Endothelial cell of hepatic sinusoid (primary cell): ENCODE data around the gene TMEM63C.
"Not testable (repeated sequence)": the region's sequence is repeated elsewhere in the genome, so short reads cannot be mapped to it uniquely, and the experiment has no call there.

Experiments
- in situ Hi-C: cut with HindIII; loops from 2 replicates; pipeline ENCODE4 v1.10.0; 2017; ENCODE audit warnings: low sequenced_read_pairs

TMEM63C gene

DNA sequence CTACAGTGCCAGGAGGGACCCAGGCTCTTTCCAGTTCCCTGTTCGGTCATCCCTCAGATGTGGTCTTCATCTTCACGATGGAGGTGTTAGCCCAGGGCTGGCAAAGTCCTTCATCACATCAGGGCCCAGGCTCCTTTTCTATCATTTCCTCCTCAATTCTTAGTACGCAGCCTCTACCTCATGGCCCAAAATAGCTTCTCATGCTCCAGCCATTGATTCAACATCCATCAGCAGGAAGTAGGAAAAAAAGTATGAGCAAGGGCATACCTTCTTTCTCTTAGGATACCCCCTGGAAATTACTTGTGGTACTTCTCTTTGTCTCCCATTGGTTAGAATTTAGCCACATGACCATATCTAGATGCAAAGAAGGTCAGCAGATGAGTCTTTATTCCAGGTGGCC lies 27.8 kb upstream of the TMEM63C start:
- in situ Hi-C loops: no loop called here

DNA sequence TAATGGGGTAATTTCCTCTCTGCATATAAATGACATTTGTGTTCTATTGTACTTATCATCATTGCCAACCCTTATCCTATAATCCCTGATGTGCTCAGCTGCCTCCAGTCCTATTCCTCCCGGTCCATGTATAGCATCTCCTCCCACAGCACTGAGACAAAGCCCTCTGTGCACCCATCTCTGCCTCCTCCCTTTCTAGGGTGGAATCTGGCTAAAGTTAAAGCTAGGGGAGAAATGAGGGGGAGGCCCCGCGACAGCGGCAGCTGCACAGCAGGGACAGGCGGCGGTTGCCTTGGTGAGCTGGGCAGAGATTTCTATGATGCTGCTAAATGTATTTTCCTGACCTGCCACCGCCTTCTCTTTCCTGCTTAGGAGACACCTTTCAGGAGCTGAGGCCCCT lies 27.2 kb upstream of the TMEM63C start:
- in situ Hi-C loops: no loop called here

DNA sequence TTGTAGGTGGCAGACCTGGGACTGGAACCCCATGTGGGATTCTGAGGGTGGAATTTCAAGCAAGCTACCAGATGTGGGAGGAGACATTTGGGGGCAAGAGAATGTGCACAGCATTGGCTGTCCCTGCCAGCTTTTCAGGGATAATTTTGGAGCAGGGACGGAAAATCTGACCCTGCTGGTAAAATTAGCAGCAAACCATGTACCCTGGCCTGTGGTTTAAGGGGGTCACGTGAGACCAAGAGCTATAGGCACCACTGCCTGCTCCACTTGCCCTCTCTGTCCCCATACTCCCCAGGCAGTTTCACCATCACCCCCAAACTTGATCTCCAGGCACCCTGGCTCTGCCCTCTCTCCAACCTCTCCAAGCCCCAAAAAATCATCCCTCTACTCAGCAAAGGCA lies 26.5 kb upstream of the TMEM63C start:
- in situ Hi-C loops: no loop called here

DNA sequence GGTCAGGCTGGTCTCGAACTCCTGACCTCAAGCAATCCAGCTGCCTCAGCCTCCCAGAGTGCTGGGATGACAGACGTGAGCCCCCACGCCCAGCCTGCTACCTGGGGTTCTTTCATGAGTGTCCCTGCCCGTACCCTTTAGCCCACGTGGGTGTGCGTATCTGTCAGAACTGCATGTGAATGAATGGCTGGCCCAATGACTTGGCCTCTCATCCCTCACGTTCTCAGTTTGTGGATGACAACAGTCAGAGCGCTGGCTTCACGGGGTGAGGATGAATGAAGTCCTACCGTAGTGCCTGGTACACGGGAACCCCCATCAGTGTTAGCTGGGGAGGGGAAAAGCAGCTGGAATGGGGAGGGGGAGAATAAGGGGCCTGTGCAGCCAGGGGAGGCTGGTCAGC lies 23.9 kb upstream of the TMEM63C start:
- in situ Hi-C loops: no loop called here

DNA sequence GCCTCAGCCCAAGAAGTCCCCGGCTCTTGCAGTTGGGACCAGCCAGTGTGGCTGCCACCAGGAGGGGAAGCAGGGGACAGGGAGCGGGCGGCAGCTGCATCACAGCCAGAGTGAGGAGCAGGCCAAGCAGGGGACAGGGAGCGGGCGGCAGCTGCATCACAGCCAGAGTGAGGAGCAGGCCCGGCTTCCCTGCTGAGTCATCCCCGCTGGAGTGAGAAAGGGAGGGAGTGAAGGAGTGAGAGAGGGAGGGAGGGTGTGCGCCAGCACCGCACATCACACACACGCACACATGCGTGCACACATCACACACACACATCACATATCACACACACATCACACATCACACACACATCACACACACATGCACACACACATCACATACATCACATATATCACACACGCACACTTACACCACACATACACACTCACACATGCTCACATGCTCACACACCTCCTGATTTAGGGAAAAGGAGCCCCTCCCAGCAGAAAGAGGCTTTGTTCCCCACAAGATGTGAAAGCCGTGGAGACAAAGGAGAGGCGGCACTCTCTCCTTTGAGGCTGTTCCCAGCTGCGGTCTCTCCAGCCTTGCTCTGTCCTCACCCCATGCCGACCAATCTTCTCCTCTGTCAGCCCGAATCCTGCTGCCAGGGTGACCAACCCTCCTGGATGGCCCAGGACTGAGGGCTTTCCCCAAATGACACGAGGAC lies 23.3 kb upstream of the TMEM63C start:
- in situ Hi-C loops: no loop called here

DNA sequence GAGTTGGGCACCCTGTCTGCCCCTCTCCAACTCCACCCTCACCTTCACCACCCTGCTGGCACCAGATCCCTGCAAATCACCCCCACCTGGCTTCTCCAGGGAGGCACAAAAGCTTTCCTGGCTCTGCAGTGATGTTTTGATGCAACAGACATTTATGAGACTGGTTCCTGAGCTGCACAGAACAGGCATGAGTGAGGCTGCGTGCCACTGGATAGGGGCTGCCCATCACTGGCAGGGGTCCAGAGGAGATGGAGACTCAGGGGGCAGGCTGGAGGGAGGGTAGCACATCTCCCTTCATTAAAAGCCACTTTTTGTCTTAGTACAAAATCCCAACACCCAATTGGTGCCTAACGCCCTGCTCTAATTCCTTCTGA lies 22.7 kb upstream of the TMEM63C start:
- in situ Hi-C loops: no loop called here

DNA sequence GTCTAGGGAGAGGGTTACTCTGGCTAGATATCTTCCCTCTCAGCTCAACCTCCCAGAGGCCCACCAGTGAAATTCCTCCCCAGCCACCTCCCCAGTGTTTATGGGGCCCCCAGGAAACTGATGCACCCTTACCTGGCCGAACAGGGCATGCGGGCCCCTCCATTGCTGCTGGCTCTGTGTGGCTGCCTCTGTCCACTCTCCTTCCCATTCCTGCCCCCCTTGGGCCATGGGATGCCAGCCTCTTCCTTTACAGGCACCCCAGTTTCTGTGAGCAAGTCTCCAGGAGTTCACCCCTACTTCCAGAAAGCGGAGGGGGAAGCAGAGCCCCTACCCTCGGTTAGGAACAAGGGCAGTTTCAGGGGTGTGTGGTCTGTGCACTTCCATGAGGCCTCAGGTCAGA lies 20.6 kb upstream of the TMEM63C start:
- in situ Hi-C loops: no loop called here

DNA sequence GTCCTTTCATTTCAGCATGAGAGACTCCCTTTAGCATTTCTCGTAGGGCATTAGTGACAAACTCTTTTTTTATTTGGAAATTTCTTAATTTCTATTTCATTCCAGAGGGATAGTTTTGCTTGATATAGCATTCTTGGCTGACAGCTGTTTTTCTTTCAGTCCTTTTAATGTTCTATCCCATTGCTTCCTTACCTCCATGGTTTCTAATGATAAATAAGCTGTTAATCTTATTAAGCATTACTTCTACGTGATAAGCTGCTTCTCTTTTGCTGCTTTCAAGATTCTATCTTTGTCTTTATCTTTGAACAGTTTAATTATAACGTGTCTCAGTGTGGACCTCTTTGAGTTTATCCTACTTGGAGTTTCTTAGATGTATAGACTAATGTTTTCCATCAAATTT lies 11.6 kb upstream of the TMEM63C start:
- in situ Hi-C loops: no loop called here

DNA sequence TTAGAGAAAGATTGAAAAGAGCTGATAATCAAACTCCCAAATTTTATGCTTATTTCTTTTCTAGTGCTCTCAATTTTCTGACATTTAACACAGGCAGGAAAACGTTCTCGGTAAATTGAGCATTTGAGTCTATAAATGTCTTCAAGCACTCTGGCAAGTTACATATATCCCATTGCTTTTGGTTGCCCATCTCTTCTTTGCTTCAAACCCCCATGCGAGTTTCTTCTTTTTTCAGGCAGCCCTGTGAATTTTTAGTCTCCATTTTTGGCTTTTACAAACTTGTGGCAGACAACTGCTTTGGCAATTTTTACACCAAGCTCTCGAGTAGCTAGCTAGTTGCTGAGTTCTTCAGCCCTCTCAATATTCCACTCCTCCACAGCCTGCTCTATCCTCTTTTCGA lies 8.7 kb upstream of the TMEM63C start:
- in situ Hi-C loops: no loop called here

DNA sequence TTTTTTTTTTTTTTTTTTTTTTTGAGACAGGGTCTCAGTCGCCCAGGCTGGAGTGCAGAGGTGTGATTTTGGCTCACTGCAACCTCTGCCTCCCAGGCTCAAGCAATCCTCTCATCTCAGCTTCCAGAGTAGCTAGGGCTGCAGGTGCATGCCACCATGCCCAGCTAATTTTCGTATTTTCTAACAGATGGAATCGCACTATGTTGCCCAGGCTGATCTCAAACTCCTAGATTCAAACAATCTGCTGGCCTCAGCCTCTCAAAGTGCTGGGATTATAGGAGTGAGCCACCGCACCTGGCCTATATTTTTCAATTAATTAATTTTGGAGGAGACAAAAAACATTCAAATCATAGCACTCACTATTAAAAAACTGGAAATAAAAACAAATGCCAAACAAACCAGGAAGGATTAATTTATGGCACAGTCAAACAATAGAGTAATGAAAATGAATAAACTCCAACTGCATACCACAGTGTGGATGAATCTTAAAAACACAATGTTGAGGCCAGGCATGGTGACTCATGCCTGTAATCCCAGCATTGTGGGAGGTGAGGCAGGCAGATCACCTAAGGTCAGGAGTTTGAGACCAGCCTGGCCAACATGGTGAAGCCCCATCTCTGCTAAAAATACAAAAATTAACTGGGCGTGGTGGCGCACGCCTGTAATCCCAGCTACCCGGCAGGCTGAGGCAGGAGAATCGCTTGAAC lies 7.5 kb upstream of the TMEM63C start:
- in situ Hi-C loops: not testable (repeated sequence)

DNA sequence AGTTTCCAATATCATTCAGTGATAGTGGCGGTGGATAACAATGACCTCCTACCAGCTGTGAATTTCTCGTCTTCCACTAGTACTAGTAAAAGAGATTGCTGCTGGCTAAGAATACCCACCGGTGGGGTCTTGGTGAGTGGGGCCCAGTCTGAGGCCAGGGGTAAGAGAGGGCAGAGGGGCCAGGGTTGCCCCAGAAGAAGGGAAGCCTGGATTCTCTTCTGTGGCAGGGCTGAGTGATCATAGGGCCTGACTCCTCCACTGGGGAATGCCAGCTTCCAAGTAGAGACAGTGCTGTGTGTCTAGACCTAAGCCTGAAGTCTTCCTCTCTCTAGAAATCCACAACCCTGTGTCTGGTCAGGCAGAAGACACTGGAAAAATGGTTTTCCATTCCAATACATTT lies 5.8 kb upstream of the TMEM63C start:
- in situ Hi-C loops: loop anchor here (5.0 kb wide), 1 partner anchor 64 kb away; no protein-coding TSS in a partner anchor

DNA sequence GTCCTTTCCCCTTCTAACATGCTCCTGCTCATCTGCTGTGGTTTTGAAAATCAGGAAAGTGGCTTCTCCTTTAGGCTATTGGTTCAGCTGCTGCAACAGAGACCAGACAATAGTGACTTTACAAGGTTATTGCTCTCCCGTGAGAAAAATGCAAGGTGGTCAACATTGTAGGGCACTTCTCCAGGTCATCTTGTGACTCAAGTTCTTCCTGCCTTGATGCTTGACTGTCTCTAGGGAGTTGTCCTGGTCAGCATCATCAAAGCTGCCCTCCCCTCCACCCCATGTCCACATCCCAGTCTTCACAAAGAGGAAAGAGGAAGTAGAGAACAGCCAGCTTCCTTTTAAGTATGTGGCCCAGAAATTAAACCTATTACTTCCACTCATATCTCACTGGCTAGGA lies 3.9 kb upstream of the TMEM63C start:
- in situ Hi-C loops: loop anchor here (5.0 kb wide), 1 partner anchor 65 kb away; no protein-coding TSS in a partner anchor

DNA sequence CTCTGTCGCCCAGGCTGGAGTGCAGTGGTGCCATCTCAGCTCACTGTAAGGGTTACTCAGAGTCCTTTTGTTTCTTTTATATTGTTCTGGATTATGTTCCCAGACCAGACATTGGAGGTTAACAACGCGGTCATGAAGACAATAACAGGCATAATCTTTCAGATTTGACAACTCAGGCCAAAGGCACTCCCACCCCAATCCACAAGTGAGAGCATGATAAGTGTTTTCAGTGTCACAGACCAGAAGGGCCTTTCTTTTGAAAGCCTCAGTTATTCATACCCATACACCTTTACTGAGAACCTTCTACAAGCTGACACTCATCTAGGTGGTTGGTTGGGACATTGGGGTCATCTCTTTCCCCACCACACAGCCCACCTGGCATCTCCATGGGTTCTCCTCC lies 2.9 kb upstream of the TMEM63C start:
- in situ Hi-C loops: loop anchor here (5.0 kb wide), 1 partner anchor 66 kb away; no protein-coding TSS in a partner anchor

DNA sequence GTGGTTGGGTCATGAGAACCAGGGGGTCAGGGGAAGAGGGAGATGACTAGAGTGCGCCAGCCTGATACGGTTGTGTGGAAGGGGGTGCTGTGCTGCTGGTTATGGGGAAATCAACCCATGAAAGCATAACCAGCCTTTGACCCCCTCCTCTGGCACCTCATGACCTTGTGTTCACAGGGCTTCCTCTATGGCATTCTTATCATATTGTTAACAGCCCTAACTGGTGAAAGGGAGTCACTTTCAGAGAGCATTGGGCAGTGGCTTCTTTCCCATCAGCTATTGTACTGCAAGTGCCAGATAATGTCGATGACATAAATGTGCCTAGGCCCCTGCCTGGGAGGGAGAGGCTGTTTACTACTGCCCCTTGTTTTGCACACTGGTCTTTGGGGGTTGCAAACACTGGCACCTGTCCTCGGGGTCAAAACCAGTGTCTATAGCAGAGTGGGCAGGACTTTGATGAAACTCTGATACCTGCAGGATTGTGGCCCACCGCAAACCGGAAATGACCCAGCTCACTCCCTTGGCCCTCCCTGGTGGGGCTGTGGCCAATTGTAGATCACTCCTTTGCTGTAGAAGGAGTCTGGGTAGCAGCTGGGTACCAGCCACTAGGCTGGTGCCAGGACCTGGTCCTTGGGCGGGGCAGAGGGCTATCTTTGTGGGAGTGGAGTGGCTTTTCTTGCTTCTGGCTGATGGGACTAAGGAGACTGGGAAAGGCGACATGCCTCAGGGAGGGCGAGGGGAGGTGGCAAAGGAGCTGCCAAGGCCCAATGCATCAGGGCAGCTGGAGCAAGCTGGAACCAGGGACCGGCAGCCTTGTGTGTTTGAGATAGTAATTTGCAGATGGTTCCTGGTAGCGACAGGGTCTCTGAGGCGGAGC lies 634 bp upstream of the TMEM63C start:
- in situ Hi-C loops: no loop called here

DNA sequence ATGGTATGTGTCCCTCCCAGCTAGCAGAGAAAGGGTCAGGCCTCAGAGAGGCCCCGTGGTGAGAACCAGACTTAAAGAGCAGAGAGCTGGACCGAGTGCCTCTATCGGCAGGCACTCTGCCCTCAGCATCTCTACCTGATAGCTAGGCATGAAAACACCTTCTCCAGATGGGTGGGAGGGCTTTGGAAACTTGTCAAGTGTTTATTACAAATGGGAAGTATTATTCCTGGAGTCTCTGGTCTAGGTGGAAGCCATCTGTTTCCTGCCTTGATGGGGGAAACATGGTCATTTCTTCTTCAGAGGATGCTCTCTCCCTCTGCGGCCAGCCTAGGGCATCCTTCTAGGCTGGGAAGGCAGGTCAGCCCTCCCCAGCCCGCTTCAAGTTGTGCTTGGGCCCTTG lies 2.3 kb downstream of the TMEM63C start:
- in situ Hi-C loops: no loop called here

DNA sequence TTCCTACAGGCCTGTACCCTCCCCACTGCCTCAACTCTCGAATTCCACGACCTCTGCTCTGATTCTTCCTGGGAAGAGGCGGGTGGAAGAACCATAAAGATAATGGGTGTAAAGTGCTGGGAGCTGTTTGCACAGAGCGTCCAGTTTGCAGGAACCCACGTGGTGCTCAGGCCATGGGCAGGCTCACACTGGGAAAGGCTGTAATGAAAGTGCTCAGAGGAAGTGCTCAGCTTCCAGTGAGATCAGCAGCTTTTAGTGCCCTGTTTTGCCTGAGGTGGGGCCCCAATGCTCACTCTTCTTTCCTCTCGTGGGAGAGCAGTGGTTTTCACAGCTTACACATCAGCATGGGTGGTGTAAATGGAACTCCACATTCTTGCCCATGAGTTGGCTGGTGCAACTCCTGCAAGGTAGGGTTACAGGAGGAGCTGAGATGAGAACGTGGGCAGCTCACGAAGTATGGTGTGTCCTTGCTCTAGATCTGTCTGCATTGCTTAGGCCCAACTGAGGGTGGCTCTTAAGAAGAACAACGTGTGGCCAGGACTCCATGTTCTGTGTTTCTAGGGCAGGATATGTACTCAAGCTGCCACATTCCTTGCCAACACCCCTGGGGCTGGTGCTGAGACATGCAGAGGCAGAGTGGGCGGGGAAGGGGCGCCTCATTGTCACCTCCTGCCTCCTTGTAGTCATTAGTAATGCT lies 2.9 kb downstream of the TMEM63C start:
- in situ Hi-C loops: no loop called here

DNA sequence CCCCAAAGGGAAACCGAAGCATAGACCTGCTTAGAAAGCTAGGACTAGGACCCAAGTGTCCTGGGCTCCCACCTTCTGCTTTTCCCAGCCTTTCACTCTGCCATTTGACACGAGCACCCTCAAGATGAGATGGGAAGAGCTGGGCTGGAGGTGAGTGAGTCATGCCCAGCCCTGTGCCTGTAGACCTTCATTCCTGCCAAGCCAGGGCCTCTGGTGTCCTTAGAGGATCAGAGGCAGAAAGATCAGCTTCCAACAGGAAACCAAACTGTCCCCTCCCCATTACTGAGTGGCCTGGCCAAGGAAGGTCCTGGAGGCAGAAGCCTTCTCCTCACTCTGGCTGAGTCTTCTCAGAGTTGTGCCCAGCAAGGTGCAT lies 3.5 kb downstream of the TMEM63C start:
- in situ Hi-C loops: no loop called here

DNA sequence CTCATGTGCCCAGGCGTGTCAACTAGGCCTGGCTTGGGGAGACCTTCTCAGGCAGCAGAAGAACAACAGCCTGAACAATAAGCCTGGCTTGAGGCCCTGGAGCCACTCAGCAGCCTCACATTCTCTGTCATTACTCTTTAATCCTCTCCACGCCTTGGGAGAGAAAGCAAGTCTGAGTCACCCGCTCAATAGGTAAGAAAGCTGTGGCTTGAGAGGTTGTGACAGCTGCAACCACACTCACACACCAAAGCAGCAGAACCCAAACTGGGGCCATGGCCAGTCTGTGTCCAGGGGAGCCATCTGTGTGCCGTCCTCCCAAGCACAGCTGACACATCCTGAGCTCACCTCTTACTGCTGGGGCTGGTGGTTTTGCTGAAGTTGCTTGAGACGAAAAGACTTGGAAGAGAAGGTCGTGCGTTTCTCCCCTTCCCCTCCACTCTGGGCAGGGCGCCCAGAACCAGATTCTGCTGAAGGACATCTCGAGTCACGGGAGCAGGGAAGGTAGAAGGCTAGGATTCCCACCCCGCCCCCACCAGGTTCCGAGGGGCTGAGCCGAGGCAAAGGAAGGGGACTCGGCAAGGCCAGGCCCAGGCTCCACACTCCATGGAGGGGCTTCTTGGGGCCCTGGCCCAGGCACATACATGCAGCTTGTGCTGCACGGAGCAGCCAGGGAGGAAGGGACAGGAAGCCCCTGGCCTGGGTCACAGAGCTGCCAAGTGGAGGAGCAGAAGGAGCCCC lies 5.5 kb downstream of the TMEM63C start:
- in situ Hi-C loops: no loop called here

DNA sequence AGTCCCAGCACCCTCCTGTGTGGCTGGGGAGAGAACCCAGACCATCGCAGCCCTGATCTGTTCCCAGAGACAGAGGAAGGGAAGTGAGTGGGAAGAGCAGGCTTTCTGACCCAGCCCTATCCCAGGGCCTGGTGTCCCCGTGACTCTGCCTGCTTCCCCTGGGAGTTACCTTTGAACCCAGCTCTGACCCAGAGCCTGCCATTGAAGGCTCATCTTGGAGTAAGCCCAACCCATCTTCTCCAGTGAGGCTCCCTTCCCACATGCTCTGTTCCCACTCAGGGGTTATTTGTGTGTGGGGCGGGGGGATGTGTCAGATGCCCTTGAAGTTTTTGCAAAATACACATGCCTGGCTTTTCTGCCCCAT lies 6.0 kb downstream of the TMEM63C start:
- in situ Hi-C loops: no loop called here

DNA sequence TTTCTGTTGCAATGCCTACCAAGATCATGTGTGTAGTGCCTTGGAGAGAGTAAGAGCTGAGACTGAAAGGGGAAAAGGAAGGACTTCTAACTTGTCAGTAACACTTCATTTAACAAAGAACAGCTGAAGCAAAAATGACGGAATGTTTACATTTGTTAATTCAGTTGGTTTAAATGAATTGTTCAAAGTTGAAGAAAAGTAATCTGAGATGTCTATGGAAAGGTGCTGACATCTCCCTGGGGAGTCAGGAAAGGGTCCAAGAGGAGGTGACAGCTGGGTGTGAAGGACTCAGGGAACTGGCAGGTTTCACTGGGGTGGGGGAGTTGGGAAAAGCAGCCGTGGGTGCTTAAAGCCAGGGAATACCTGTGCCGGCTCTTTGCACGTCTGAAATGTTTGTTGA lies 7.9 kb downstream of the TMEM63C start:
- in situ Hi-C loops: no loop called here

DNA sequence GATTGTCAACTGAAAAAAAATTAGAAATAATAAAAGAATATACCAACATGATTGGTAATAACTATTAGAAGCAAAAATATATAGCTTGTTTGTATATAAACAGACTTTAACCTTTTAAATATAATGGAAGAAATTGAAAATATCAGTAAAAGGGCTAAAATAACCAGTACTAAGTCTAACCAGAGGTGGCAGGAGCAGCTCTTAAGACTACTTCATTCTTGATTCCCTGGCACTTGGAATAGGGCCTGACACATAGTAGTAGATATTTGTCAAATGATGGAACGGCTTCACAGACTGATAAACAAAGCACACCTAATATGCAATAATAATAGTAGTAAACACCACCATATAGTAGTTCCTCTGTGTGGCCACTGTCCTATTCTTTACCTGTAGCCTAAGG lies 9.4 kb downstream of the TMEM63C start:
- in situ Hi-C loops: no loop called here
